Lower leg skin (tissue), 3 donors: ENCODE results near the gene ELN.

ENCODE experiments used
- CTCF ChIP-seq, 3 donors: fragments of 450-650 bp; IDR thresholded peaks; one replicate each; pipeline ENCODE4 v1.5.1; 2016; ENCODE audit warnings: antibody characterized with exemption in 3 of 3, mild to moderate bottlenecking in 3 of 3, moderate library complexity in 2 of 3
- POLR2A ChIP-seq, 2 donors: fragments of 450-650 bp; IDR thresholded peaks; one replicate each; pipeline ENCODE4 v1.6.1; 2016 to 2017; ENCODE audit warnings: antibody characterized with exemption in 2 of 2, mild to moderate bottlenecking in 1 of 2, moderate library complexity in 1 of 2

GRCh38 chr7:74022507-74022906, 5.5 kb upstream of the ELN start:
- TF ChIP-seq CTCF (IDR thresholded peaks at IDR 0.05) (no peak), POLR2A (IDR thresholded peaks at IDR 0.05) (no peak)
